Measurements from ENCODE around the gene DAAM2.

Gene DAAM2

GRCh38 chr6:39849764-39850163 is 57.6 kb downstream of the DAAM2 start:
- no peak for DNase-seq

- DNase-seq: no peak
Observed at GRCh38 chr6:39850736-39851297, 58.6 kb downstream of the DAAM2 start.

GRCh38 chr6:39851331-39851730 is 59.2 kb downstream of the DAAM2 start:
- DNase-seq: no peak

- DNase-seq: no peak
Observed at GRCh38 chr6:39852324-39852723, 60.1 kb downstream of the DAAM2 start.

GRCh38 chr6:39853604-39854003 is 61.4 kb downstream of the DAAM2 start:
- DNase-seq: no peak

- no peak for DNase-seq
Observed at GRCh38 chr6:39855356-39855995, 63.3 kb downstream of the DAAM2 start.

GRCh38 chr6:39859025-39859424 is 66.8 kb downstream of the DAAM2 start:
- no peak for DNase-seq

- no peak for DNase-seq
Observed at GRCh38 chr6:39861663-39862062, 69.5 kb downstream of the DAAM2 start.

- peak; percentile 36 for DNase-seq
Observed at GRCh38 chr6:39865011-39865888, 73.1 kb downstream of the DAAM2 start.

- DNase-seq: no peak
Observed at GRCh38 chr6:39867592-39867991, 75.4 kb downstream of the DAAM2 start.

- no peak for DNase-seq
Observed at GRCh38 chr6:39870950-39871349, 78.8 kb downstream of the DAAM2 start.

- no peak for DNase-seq
Observed at GRCh38 chr6:39873439-39873838, 81.3 kb downstream of the DAAM2 start.

- DNase-seq: no peak
Observed at GRCh38 chr6:39876111-39876510, 83.9 kb downstream of the DAAM2 start.

GRCh38 chr6:39876826-39877225 is 84.7 kb downstream of the DAAM2 start:
- no peak for DNase-seq

GRCh38 chr6:39879535-39879934 is 87.4 kb downstream of the DAAM2 start:
- DNase-seq: no peak

GRCh38 chr6:39880594-39880993 is 88.4 kb downstream of the DAAM2 start:
- no peak for DNase-seq

GRCh38 chr6:39881851-39882530 is 89.8 kb downstream of the DAAM2 start:
- no peak for DNase-seq

- no peak for DNase-seq
Observed at GRCh38 chr6:39882531-39882899, 90.3 kb downstream of the DAAM2 start.

GRCh38 chr6:39884696-39885095 is 92.5 kb downstream of the DAAM2 start:
- no peak for DNase-seq

GRCh38 chr6:39885691-39886090 is 93.5 kb downstream of the DAAM2 start:
- no peak for DNase-seq

GRCh38 chr6:39886871-39887270 is 94.7 kb downstream of the DAAM2 start:
- DNase-seq: no peak

GRCh38 chr6:39887692-39888450 is 95.7 kb downstream of the DAAM2 start:
- DNase-seq: no peak

GRCh38 chr6:39889229-39889628 is 97.1 kb downstream of the DAAM2 start:
- no peak for DNase-seq
